Stomach (tissue), 9 donors: ENCODE results near the gene ELAVL4. TPM values are rescaled to one million over a fixed set of nuclear protein-coding genes. Genes with fewer than 3 reads are reported as not detected.

Experiments used
- DNase-seq, 2 donors: peaks; one replicate each; pipeline versions ENCODE4 v3.0.0 to v3.0.0-alpha.2; 2013 to 2019
- H3K27ac ChIP-seq, 5 donors: fragments of 200-600 bp in 4 of 5; sonication (generic) in 4 of 5; one replicate each; pipeline ENCODE4 v1.5.1; 2013 to 2019; ENCODE audit warnings: mild to moderate bottlenecking in 1 of 5, moderate library complexity in 1 of 5
- H3K27me3 ChIP-seq, 3 donors: fragments of 200-600 bp; sonication (generic); one replicate each; pipeline ENCODE4 v1.5.1; 2017 to 2019; ENCODE audit warnings: mixed run types in 1 of 3
- H3K36me3 ChIP-seq, 4 donors: fragments of 200-600 bp; sonication (generic); 1 replicate in 3 of 4; 2 replicates in 1 of 4; pipeline ENCODE4 v1.5.1; 2016 to 2019
- H3K4me1 ChIP-seq, 4 donors: fragments of 200-600 bp; sonication (generic); one replicate each; pipeline ENCODE4 v1.5.1; 2016 to 2019
- H3K4me3 ChIP-seq, 4 donors: fragments of 200-600 bp; sonication (generic) in 3 of 4; one replicate each; pipeline ENCODE4 v1.5.1; 2016 to 2019; ENCODE audit warnings: mild to moderate bottlenecking in 1 of 4
- H3K9me3 ChIP-seq, 4 donors: fragments of 200-600 bp; sonication (generic); one replicate each; pipeline ENCODE4 v1.5.1; 2016 to 2019
- CTCF ChIP-seq, 7 experiments: fragments of 450-650 bp in 4 of 7; fragments of 200-600 bp in 3 of 7; sonication (generic) in 3 of 7; IDR thresholded peaks; one replicate each; pipeline ENCODE4 v1.5.1; 2016 to 2019; ENCODE audit warnings: antibody characterized with exemption in 7 of 7, control low read depth in 2 of 7, mild to moderate bottlenecking in 1 of 7
- EP300 ChIP-seq: sonication (generic); formaldehyde crosslinking; IDR thresholded peaks from one replicate; pipeline ENCODE4 v1.6.1; 2017; ENCODE audit warnings: antibody characterized with exemption
- POLR2A ChIP-seq, 4 donors: fragments of 450-650 bp; IDR thresholded peaks; one replicate each; pipeline ENCODE4 v1.6.1; 2016; ENCODE audit warnings: antibody characterized with exemption in 4 of 4, control low read depth in 2 of 4, mild to moderate bottlenecking in 1 of 4, moderate library complexity in 1 of 4
- POLR2AphosphoS5 ChIP-seq, 3 donors: sonication (generic); formaldehyde crosslinking; IDR thresholded peaks; one replicate each; pipeline ENCODE4 v1.6.1; 2016; ENCODE audit warnings: antibody characterized with exemption in 3 of 3
- WGBS, 5 donors: extraction: QIAGEN DNeasy Blood & Tissue Kit in 3 of 5; methylation state at CpG; one replicate each; pipeline versions ENCODE4 v1.1.5 to v1.1.7; 2013 to 2018; 5-methylcytosine and 5-hydroxymethylcytosine counted together
- intact Hi-C: fragments of 100-400 bp; cut with DNase I; formaldehyde crosslinking; loops from one replicate; pipeline ENCODE4 v1.15.1; 2023; ENCODE audit warnings: low total_unique reads
- polyA plus RNA-seq, 3 donors: library from polyadenylated mRNA; stranded (reverse); fragments of 200-250 nt; gene quantifications; one replicate each; pipeline ENCODE4 v1.2.3, GENCODE V29; 2013
- total RNA-seq, 5 donors: library from RNA; depleted of rRNA; stranded (reverse); fragments of >200 nt; gene quantifications; one replicate each; pipeline versions ENCODE4 v1.1.0 to v1.2.3, GENCODE V29; 2014 to 2016
- donor health status: healthy with polysubstance abuse.
- donor health status: Bipolar disorder and iron deficiency.
- donor health status: healthy.

Gene ELAVL4
- total and polyA plus RNA-seq, 8 donors = 0.30 to 4.8 (median 0.31) TPM; not detected in 5

DNA sequence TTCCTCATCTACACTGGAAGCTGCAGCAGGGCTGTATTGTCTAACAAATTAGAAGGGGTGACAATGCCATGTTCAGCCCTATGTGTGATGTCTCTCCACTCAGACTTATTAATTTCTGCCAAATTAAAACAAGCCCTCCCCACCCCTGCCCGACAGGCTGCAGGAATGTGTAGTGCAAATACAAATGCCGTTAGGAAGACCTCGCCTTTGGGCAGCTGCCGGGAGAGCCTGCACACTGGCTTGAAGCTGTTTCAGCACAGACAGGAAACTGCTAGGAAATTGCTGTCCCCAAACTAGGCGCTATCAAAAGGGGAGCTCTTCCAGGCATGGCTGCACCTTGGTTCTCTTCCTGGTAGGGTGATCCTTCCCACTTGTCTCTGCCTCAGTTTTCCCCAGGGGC lies 135.2 kb downstream of the ELAVL4 start:
- Histone ChIP-seq H3K27me3 (peaks cover 0 to 26% (median 0%) of the 10 kb centered on the region in 3 donors), H3K4me1 (no peaks in the 10 kb centered on the region), H3K4me3 (no peak overlapping the region), H3K27ac (no peak overlapping the region), H3K9me3 (peaks cover 0 to 4% (median 0%) of the 10 kb centered on the region in 4 donors), H3K36me3 (no peaks in the 10 kb centered on the region)
- TF ChIP-seq POLR2A (IDR thresholded peaks at IDR 0.05) (no peak), CTCF (IDR thresholded peaks at IDR 0.05) (no peak), EP300 (no peak), POLR2AphosphoS5 (IDR thresholded peaks at IDR 0.05) (no peak)
- no peak for DNase-seq
- intact Hi-C loops = no loop called here
- WGBS, 5 donors = 22 to 51% (median 25%) methylated on average over 5 of the region's 5 CpGs

DNA sequence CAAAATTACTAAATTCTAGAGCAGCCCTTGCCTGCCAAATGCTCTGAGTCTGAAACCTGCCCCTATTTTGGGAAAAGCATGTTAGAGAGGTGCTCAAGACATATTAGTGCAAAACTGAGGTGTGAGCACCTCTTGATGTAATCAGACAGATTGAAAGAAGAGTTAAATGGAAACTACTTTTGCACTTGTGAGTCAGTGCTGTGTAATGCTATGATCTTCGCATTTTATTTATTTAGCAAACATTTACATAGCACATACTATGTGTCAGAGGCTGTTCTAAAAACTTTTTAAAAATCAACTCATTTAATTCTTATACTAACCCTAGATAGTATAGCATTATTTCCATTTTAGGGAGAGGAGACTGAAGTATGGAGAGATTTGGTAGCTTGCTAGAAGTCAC lies 138.1 kb downstream of the ELAVL4 start:
- Histone ChIP-seq H3K4me1 (no peaks in the 10 kb centered on the region), H3K36me3 (no peaks in the 10 kb centered on the region), H3K27ac (no peak overlapping the region), H3K4me3 (no peak overlapping the region), H3K27me3 (peaks cover 0 to 42% (median 3%) of the 10 kb centered on the region in 3 donors), H3K9me3 (peaks cover 0 to 1% (median 0%) of the 10 kb centered on the region in 4 donors)
- DNase-seq = no peak
- 23 to 50% (median 40%) methylated on average over 1 of the region's 1 CpG for WGBS, 5 donors
- TF ChIP-seq EP300 (no peak), CTCF (IDR thresholded peaks at IDR 0.05) (no peak), POLR2A (IDR thresholded peaks at IDR 0.05) (no peak), POLR2AphosphoS5 (IDR thresholded peaks at IDR 0.05) (no peak)
- intact Hi-C loops = no loop called here

- TF ChIP-seq POLR2AphosphoS5 (IDR thresholded peaks at IDR 0.05) = no peak
- TF ChIP-seq EP300 = no peak
- TF ChIP-seq POLR2A (IDR thresholded peaks at IDR 0.05) = no peak
- H3K27me3 ChIP-seq = peaks cover 0 to 39% (median 3%) of the 10 kb centered on the region in 3 donors
- no peak overlapping the region for H3K4me3 ChIP-seq
- no peak overlapping the region for H3K27ac ChIP-seq
- DNase-seq = peak in 1 of 2 donors; percentile 62
- WGBS, 5 donors = 1 to 11% (median 4%) methylated on average over 10 to 13 of the region's 13 CpGs
- no peaks in the 10 kb centered on the region for H3K9me3 ChIP-seq
- no peaks in the 10 kb centered on the region for H3K4me1 ChIP-seq
- intact Hi-C loops = no loop called here
- H3K36me3 ChIP-seq = no peaks in the 10 kb centered on the region
Measured at GRCh38 chr1:50251702-50252101, 143.0 kb downstream of the ELAVL4 start.

GRCh38 chr1:50252196-50252595 lies 143.5 kb downstream of the ELAVL4 start:
- H3K4me1 ChIP-seq = no peaks in the 10 kb centered on the region
- intact Hi-C loops = no loop called here
- H3K36me3 ChIP-seq = no peaks in the 10 kb centered on the region
- WGBS, 5 donors = 48 to 73% (median 60%) methylated on average over 2 of the region's 2 CpGs
- H3K27me3 ChIP-seq = peaks cover 0 to 39% (median 3%) of the 10 kb centered on the region in 3 donors
- H3K9me3 ChIP-seq = no peaks in the 10 kb centered on the region
- DNase-seq = no peak
- no peak overlapping the region for H3K27ac ChIP-seq
- H3K4me3 ChIP-seq = no peak overlapping the region
- no peak for TF ChIP-seq EP300

Other genes starting within 250 kb of the ELAVL4 start
- gene AGBL4, start 85.0 kb upstream of the ELAVL4 start, total RNA-seq = under 1 TPM in 1 of 5 donors, not detected in 4; 0.92 TPM
- gene AGBL4, start 85.0 kb upstream of the ELAVL4 start, polyA plus RNA-seq = not detected